K562 (cell line): Measurements from ENCODE around the gene MPRIP. TPM values are rescaled to one million over a fixed set of nuclear protein-coding genes. Genes with fewer than 3 reads are reported as not detected.

Experiments
- ATAC-seq: fragments of 200-7000 bp; cut with Tn5 transposase; 3 replicates; pipeline ENCODE4 v1.9.1; 2020; ENCODE audit warnings: moderate library complexity
- BruUV-seq: library from RNA; stranded (reverse); fragments of 400-500 nt; replicated peaks from 2 replicates; lab custom pipeline; 2021; lab: Mats Ljungman, UMichigan
- CTCF ChIA-PET: fragments of 300-600 bp; formaldehyde crosslinking; extraction: SDS; loops from one replicate; lab custom pipeline; 2021; ENCODE audit warnings: low intra/inter-chr PET ratio; lab: Yijun Ruan, JAX
- POLR2A ChIA-PET: fragments of 300-600, 350-650 bp; sonication (Branson Sonifier 250); formaldehyde crosslinking; extraction: SDS; loops from one replicate; lab custom pipeline; 2021; ENCODE audit warnings: antibody characterized with exemption, inconsistent platforms; lab: Yijun Ruan, JAX
- DNase-seq, 4 experiments: peaks; one replicate each; pipeline versions ENCODE4 v3.0.0 to v3.0.0-alpha.2; 2011 to 2018; ENCODE audit warnings: low spot score in 3 of 4, mixed read lengths in 3 of 4; ENCODE audit errors: extremely low read depth in 1 of 4
- FAIRE-seq: peaks from 2 replicates; lab custom pipeline; 2011; peaks lifted over from hg19 to GRCh38; lab: Jason Lieb, UNC
- H2AFZ ChIP-seq: 2 replicates; pipeline ENCODE4 v1.6.0; 2011; ENCODE audit warnings: low read depth, low read length, control low read depth, inconsistent platforms
- H3K27ac ChIP-seq: fragments of 200-600 bp; 3 replicates; pipeline ENCODE4 v1.8.0; 2011; ENCODE audit warnings: low read depth, mild to moderate bottlenecking, control low read depth, inconsistent platforms, low read length, moderate library complexity, mixed read lengths; ENCODE audit errors: extremely low read depth
- H3K27me3 ChIP-seq, 2 experiments: fragments of 300-600 bp in 1 of 2; 2 replicates in 1 of 2; 3 replicates in 1 of 2; pipeline versions ENCODE4 v1.6.0 to v1.8.0; 2011; ENCODE audit warnings: inconsistent platforms in 2 of 2, low read length in 2 of 2, mild to moderate bottlenecking in 1 of 2, mixed read lengths in 1 of 2, moderate library complexity in 1 of 2; ENCODE audit not compliant: control insufficient read depth in 2 of 2, insufficient read depth in 2 of 2
- H3K36me3 ChIP-seq: fragments of 300-600 bp; 3 replicates; pipeline ENCODE4 v1.8.0; 2011; ENCODE audit warnings: mild to moderate bottlenecking, low read length, inconsistent platforms; ENCODE audit not compliant: control insufficient read depth, insufficient read depth
- H3K4me1 ChIP-seq, 2 experiments: fragments of 200-600 bp in 1 of 2; replicated peaks in 1 of 2; 2 replicates in 1 of 2; 3 replicates in 1 of 2; pipeline versions ENCODE4 v1.5.1 to v1.8.0; 2011; ENCODE audit warnings: inconsistent platforms in 2 of 2, low read length in 2 of 2, mild to moderate bottlenecking in 1 of 2, mixed read lengths in 1 of 2, moderate library complexity in 1 of 2; ENCODE audit not compliant: control insufficient read depth in 2 of 2, insufficient read depth in 2 of 2
- H3K4me2 ChIP-seq: 2 replicates; pipeline ENCODE4 v1.6.1; 2011; ENCODE audit warnings: low read length, control low read depth, inconsistent platforms, mixed read lengths; ENCODE audit not compliant: insufficient read depth
- H3K4me3 ChIP-seq: fragments of 200-600 bp; sonication (generic), shearing (Covaris generic); 2 replicates; pipeline ENCODE4 v1.5.1; 2016; ENCODE audit warnings: control low read depth, inconsistent platforms
- H3K79me2 ChIP-seq: fragments of 200-600 bp; 3 replicates; pipeline ENCODE4 v1.8.0; 2011; ENCODE audit warnings: low read length, inconsistent platforms; ENCODE audit not compliant: control insufficient read depth, insufficient read depth
- H3K9ac ChIP-seq, 2 experiments: 2 replicates each; pipeline versions ENCODE4 v1.6.0 to v1.6.1; 2011; ENCODE audit warnings: low read depth in 2 of 2, low read length in 2 of 2, control low read depth in 1 of 2, inconsistent platforms in 1 of 2, mild to moderate bottlenecking in 1 of 2, mixed read lengths in 1 of 2; ENCODE audit not compliant: insufficient read depth in 1 of 2
- H3K9me1 ChIP-seq: one replicate; pipeline ENCODE4 v1.6.0; 2011; ENCODE audit warnings: inconsistent platforms, mild to moderate bottlenecking, low read length, moderate library complexity; ENCODE audit not compliant: control insufficient read depth, insufficient read depth
- H3K9me3 ChIP-seq: replicated peaks from 2 replicates; pipeline ENCODE4 v1.5.1; 2011; ENCODE audit warnings: low read depth, low read length, inconsistent platforms; ENCODE audit not compliant: control insufficient read depth, insufficient read depth
- H4K20me1 ChIP-seq: replicated peaks from 2 replicates; pipeline ENCODE4 v1.6.1; 2011; ENCODE audit warnings: low read length, inconsistent platforms, mixed read lengths; ENCODE audit not compliant: control insufficient read depth, insufficient read depth
- DPF2 ChIP-seq: fragments of 450-650 bp; IDR thresholded peaks from 2 replicates; pipeline ENCODE4 v1.6.1; 2016
- FUS ChIP-seq: fragments of 200-400 bp; formaldehyde crosslinking; optimal IDR thresholded peaks from 2 replicates; pipeline ENCODE3; 2017; ENCODE audit warnings: low read depth, low read length
- ILF3 ChIP-seq: fragments of 450-650 bp; IDR thresholded peaks from 2 replicates; pipeline ENCODE4 v1.6.1; 2018; ENCODE audit warnings: antibody characterized with exemption, mild to moderate bottlenecking, moderate library complexity, borderline replicate concordance
- MNT ChIP-seq, 2 experiments: fragments of 450-650 bp; conservative IDR thresholded peaks; 2 replicates each; pipeline ENCODE4 v1.6.1; 2017; ENCODE audit warnings: mild to moderate bottlenecking in 2 of 2, moderate library complexity in 2 of 2
- TCF3 ChIP-seq: sonication (generic); formaldehyde crosslinking; IDR thresholded peaks from 2 replicates; pipeline ENCODE4 v1.4.0; 2020; ENCODE audit warnings: mild to moderate bottlenecking, missing genetic modification reagents
- ZNF318 ChIP-seq, 2 experiments: fragments of 450-650 bp; IDR thresholded peaks; 2 replicates each; pipeline ENCODE4 v1.6.1; 2016; ENCODE audit warnings: mild to moderate bottlenecking in 2 of 2, borderline replicate concordance in 1 of 2, low read depth in 1 of 2, moderate library complexity in 1 of 2
- ZNF384 ChIP-seq: IDR thresholded peaks from 2 replicates; pipeline ENCODE4 v1.6.1; 2012; ENCODE audit warnings: low read depth, low read length, improper control_type of control experiment
- ZNF592 ChIP-seq: fragments of 450-650 bp; IDR thresholded peaks from 2 replicates; pipeline ENCODE4 v1.6.1; 2017; ENCODE audit warnings: antibody characterized with exemption, mild to moderate bottlenecking
- WGBS: fragments of 100-300 bp; shearing (Covaris generic); methylation state at CpG from one replicate; pipeline ENCODE4 v1.1.6; 2016; ENCODE audit warnings: low coverage, mixed read lengths; ENCODE audit not compliant: insufficient coverage; ENCODE audit errors: missing lambda C conversion rate; 5-methylcytosine and 5-hydroxymethylcytosine counted together
- in situ Hi-C: fragments of 300-500 bp; cut with MboI; formaldehyde crosslinking; loops from 4 replicates; pipeline ENCODE4 v1.15.0; 2018; ENCODE audit warnings: inconsistent platforms, mixed read lengths
- intact Hi-C: fragments of 100-400 bp; cut with micrococcal nuclease; formaldehyde crosslinking; loops from 2 replicates; pipeline ENCODE4 v1.14.2; 2022
- polyA plus RNA-seq, 8 experiments: library from polyadenylated mRNA; depleted of rRNA in 4 of 8; stranded (reverse) in 5 of 8; unstranded in 3 of 8; fragments of >200 nt; fragmentation: Nextera tagmentation in 2 of 8; fragmentation: Illumina TruSeq in 1 of 8; extraction: Ambion mirVana in 2 of 8; extraction: Trizol in 1 of 8; gene quantifications; 2 replicates each; pipeline versions ENCODE4 v1.2.1 to v1.2.3, GENCODE V29; 2011 to 2014; ENCODE audit warnings: inconsistent platforms in 1 of 8, missing spikeins in 1 of 8
- total RNA-seq, 7 experiments: library from RNA; depleted of rRNA in 6 of 7; stranded (reverse); fragments of >200 nt in 6 of 7; fragmentation: Illumina TruSeq in 2 of 7; extraction: Trizol in 2 of 7; gene quantifications; 2 replicates each; pipeline versions ENCODE4 v1.2.1 to v1.2.3, GENCODE V29; 2011 to 2021; ENCODE audit warnings: low replicate concordance in 1 of 7

The MPRIP gene
- total and polyA plus RNA-seq, 9 of the 15 experiments (the other 6 are each of a cell fraction or from before 2014, with no cell fraction given), result 10.0 to 72.6 (median 30.1) TPM

GRCh38 chr17:17062866-17063265 lies 20.6 kb downstream of the MPRIP start:
- Histone ChIP-seq H3K4me1 (peaks cover 0 to 2% of the 10 kb centered on the region in 2 experiments; a peak in 1 of 5 replicates), H3K9me1 (no peaks in the 10 kb centered on the region), H3K27me3 (no peaks in the 10 kb centered on the region), H2AFZ (no peak overlapping the region), H3K79me2 (peaks cover 5% of the 10 kb centered on the region; the same call in 2 of the 3 replicates), H3K27ac (no peak overlapping the region), H3K4me2 (no peak overlapping the region), H3K36me3 (no peaks in the 10 kb centered on the region), H3K9me3 (no peaks in the 10 kb centered on the region), H4K20me1 (0 out of 2 replicates have a peak, but pooled peaks cover 4% of the 10 kb centered on the region), H3K4me3 (no peak overlapping the region), H3K9ac (no peak overlapping the region; a peak in 1 of 4 replicates)
- ChIA-PET CTCF (no interaction called here), POLR2A (interaction anchor here (0.7 kb wide), 1 partner anchor 11 kb away, joined by 3 read pairs; no protein-coding TSS in a partner anchor)
- DNase-seq (no peak), ATAC-seq (no peak), FAIRE-seq (no peak)
- 75% methylated on average over 3 of the region's 7 CpGs for WGBS
- in situ Hi-C loops (no loop called here), intact Hi-C loops (no loop called here)
- no TSS peak for BruUV-seq
- TF ChIP-seq DPF2 (no peak), ZNF384 (no peak), ZNF592 (no peak), TCF3 (CRISPR knock-in tag) (no peak), ZNF318 (IDR thresholded peaks at IDR 0.05; ENCODE audit: borderline replicate concordance in 1 of 2, low read depth in 1 of 2) (no peak), ILF3 (no peak), FUS (no peak), MNT (conservative IDR thresholded peaks at IDR 0.05) (no peak)
